ENCODE results near the gene CHL1.

Gene CHL1

GRCh38 chr3:411226-411625 lies 214.7 kb downstream of the CHL1 start:
- DNase-seq: no peak

- DNase-seq: no peak
Measured at GRCh38 chr3:414063-414462, 217.5 kb downstream of the CHL1 start.

DNA sequence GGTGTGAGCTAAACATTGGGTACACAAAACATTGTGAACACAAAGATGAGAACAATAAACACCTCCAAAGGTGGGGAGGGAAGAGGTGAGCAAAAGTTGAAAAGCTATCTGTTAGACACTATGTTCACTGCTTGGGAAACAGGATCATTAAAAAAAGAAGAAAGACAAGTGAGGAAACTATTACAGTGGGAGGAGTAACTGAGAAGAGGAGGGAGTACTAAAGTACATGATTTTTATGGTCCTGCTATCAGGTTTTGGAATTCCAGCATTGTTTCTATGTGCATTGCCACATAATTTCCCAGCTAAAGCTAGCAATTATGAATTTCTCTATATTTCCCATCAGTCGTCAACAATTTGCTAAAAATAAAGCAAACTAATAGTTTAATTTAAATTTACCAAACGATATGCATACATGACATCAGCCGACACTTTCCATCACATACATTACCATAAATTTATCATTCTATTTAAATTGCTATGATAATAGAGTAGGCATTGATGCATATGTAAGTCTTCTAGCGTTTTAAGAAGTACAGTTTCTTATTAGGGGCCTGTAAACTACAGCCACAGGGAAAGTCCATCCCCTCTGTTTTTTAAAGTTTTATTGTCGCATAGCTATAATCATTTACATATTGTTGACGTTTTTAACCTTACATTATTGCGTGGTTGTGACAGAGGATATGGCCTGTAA lies 221.8 kb downstream of the CHL1 start:
- DNase-seq: no peak

DNA sequence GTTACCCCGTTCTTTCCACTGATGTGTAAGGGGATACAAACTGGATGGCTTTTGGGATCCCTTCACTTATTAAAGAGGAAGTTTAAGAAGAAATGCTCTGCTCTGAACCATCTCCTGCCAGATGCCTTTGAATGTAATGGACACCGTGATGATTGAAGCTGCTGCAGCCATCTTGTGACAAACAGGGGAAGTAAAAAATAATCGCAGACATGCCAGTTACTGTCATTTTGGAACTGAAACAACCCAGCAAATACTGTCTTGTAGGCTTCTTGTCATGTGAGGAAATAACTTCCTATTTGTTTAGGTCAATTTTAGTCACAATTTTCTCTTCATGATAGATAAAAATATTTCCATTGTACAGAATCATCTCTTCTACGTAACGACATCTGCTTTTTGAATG lies 224.0 kb downstream of the CHL1 start:
- no peak for DNase-seq

GRCh38 chr3:425079-425478 lies 228.5 kb downstream of the CHL1 start:
- DNase-seq: no peak

GRCh38 chr3:426072-426471 lies 229.5 kb downstream of the CHL1 start:
- DNase-seq: no peak

- no peak for DNase-seq
Measured at GRCh38 chr3:427128-427527, 230.6 kb downstream of the CHL1 start.

DNA sequence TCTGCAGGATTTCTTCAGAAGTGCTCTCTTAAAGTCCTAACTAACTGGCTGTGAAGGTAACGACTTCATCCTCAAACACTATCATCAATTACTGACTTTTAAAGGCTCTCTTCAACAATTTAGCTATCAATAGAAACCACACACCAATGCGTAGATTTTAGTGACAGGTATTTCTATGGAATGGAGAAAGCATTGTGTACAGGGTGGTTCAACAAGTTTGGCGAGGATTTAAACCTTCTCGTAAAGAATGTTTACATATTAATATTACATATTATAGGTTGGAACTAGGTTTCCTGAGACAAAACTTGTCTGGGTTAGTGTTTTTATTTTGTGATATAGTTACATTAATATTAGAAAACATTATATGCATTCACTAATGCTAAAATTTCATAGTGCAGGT lies 233.6 kb downstream of the CHL1 start:
- no peak for DNase-seq

DNA sequence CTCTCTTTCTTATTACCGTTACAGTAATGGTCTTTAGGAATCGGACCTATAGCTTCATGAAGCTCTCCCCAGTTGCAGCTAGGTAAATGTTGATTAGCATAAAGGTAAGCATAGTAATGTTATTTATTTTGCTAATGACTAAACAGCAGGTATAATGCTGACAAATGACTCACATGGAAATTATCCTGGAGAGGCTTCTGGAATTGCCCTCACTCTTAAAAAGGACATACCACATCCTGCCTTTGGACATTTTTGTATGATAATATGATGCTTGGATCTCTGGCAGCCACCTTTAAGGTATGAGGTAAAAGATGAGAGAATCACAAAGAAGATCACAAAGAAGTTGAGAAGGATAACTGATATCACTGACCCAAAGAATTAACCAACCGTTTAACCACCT lies 238.6 kb downstream of the CHL1 start:
- DNase-seq: no peak

GRCh38 chr3:436053-436452 lies 239.5 kb downstream of the CHL1 start:
- DNase-seq: no peak

GRCh38 chr3:440826-441225 lies 244.3 kb downstream of the CHL1 start:
- DNase-seq: no peak

GRCh38 chr3:445960-446359 lies 249.4 kb downstream of the CHL1 start:
- DNase-seq: no peak

DNA sequence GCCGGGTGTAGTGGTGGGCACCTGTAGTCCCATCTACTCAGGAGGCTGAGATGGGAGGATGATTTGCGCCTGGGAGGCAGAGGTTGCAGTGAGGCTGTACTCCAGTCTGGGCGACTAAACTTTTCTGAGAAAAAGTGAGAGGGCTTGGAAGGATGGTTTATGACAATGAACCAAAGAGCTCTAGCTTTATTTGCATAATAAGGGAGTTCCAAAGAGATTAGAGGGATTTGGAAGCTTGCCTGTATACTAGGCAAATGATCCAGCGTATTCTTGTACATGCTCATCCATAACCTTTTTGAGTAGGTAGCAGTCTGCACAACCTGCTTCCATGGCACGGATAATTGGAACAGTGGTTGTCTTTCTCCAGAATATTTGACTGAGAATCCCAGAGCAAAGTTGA lies 251.1 kb downstream of the CHL1 start:
- DNase-seq: no peak

- no peak for DNase-seq
Measured at GRCh38 chr3:449711-450110, 253.1 kb downstream of the CHL1 start.

DNA sequence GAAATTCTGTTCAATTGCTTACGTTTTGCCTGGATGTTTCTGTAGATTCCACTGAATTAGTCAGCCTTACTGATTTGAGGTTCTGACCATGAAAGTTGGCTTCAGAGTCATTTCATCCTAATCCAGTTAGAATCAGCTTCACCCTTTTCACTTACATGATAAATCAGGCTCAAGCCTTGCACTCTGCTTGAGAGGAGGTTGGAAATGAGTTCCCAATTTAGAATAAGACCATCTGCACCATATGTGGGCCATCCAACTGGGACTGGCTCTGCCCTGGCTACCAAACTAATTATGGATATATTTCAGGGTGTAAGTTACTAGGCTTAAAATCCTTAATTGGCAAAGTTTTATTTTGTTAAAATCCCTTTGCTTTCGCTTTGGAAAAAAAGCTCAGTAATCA lies 255.7 kb downstream of the CHL1 start:
- DNase-seq: no peak

GRCh38 chr3:453106-453505 lies 256.5 kb downstream of the CHL1 start:
- DNase-seq: no peak

GRCh38 chr3:454986-455385 lies 258.4 kb downstream of the CHL1 start:
- DNase-seq: no peak

GRCh38 chr3:458124-458523 lies 261.6 kb downstream of the CHL1 start:
- no peak for DNase-seq

DNA sequence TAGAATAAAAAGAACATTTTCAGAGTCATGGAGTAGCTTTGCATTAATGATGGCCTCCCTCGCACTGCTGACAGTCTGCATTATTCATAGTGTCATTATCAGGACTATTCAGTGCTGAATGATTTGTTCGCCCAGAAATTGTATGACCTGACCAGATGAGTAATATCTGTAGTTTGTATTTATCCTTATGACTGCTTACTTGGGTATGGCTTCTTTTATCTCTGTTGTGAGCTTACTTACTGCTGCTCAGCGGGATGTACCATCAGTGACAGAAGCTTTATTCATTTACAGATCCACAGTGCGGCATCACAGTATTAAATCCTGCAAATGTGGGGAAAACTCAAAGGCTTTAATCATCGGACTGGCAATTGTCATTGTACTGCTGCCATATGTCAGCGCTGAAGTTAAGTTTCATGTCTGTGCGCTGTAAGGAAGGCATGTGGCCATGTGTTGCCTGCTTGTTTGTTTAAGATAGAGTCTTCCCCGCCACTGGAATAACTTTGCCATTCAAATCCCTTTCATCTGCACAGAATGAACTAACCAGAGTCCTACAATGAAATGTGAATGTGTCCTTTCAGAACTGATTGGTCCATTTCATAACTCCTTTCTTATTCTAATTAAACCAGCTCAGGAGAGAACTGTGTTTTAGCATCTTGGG lies 262.2 kb downstream of the CHL1 start:
- no peak for DNase-seq
